Progenitor cell of endocrine pancreas (in vitro differentiated cells): ENCODE data around the gene TWF2. TPM values are rescaled to one million over a fixed set of nuclear protein-coding genes. Genes with fewer than 3 reads are reported as not detected.

Experiments
- DNase-seq: peaks from one replicate; pipeline ENCODE4 v3.0.0; 2021; ENCODE audit warnings: low spot score; ENCODE audit not compliant: unreplicated experiment
- H3K27ac Mint-ChIP-seq: 2 replicates; pipeline ENCODE4 v1.8.0; 2021; ENCODE audit warnings: mild to moderate bottlenecking, moderate library complexity, mixed read lengths
- H3K27me3 Mint-ChIP-seq: 2 replicates; pipeline ENCODE4 v1.8.0; 2021; ENCODE audit warnings: mixed read lengths
- H3K36me3 Mint-ChIP-seq: 2 replicates; pipeline ENCODE4 v1.8.0; 2022; ENCODE audit warnings: mixed read lengths; ENCODE audit not compliant: insufficient read depth
- H3K4me1 Mint-ChIP-seq: 2 replicates; pipeline ENCODE4 v1.8.0; 2021; ENCODE audit warnings: low read depth, mixed read lengths
- H3K4me3 Mint-ChIP-seq: 2 replicates; pipeline ENCODE4 v1.8.0; 2021; ENCODE audit warnings: low read depth, mild to moderate bottlenecking, moderate library complexity, mixed read lengths
- H3K9me3 Mint-ChIP-seq: 2 replicates; pipeline ENCODE4 v1.8.0; 2021; ENCODE audit warnings: low read depth, mixed read lengths
- CTCF ChIP-seq: fragments of 200-600 bp; sonication (generic); IDR thresholded peaks from one replicate; pipeline ENCODE4 v1.5.0; 2021; ENCODE audit warnings: antibody characterized with exemption, mild to moderate bottlenecking; ENCODE audit not compliant: unreplicated experiment
- total RNA-seq: library from RNA; stranded (reverse); gene quantifications from 2 replicates; pipeline ENCODE4 v1.2.1, GENCODE V29; 2021

The TWF2 gene
- total RNA-seq, 1 donor from 2014 or later: 27.6 TPM

GRCh38 chr3:52250122-52250521 is 11.2 kb upstream of the TWF2 start:
- TF ChIP-seq CTCF: no peak
- H3K27me3 Mint-ChIP-seq: peaks cover 16% of the 10 kb centered on the region
- no peak overlapping the region for H3K27ac Mint-ChIP-seq
- peaks cover 13% of the 10 kb centered on the region for H3K36me3 Mint-ChIP-seq
- H3K9me3 Mint-ChIP-seq: no peaks in the 10 kb centered on the region
- no peak overlapping the region for H3K4me3 Mint-ChIP-seq
- DNase-seq: no peak
- H3K4me1 Mint-ChIP-seq: no peaks in the 10 kb centered on the region

DNA sequence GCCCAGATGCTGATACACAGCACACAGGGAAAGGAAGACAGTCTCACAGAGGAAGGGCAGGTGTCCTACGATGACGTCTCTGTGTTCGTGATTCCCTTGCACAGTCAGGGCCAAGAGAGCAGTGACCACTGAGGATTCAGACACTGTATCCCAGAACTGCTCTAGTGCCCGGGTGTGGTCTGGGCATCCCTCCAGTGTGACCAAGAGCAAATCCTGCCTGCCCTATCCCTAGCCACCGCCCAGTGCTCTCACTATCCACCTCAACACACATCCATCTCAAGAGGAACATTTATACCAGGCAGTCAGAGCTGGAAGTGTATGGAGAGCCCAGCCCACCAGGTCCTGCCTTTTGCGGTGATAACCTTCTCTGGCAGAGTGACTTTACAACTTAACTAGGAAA is 10.7 kb upstream of the TWF2 start:
- TF ChIP-seq CTCF: no peak
- no peak for DNase-seq
- Mint-ChIP-seq H3K4me3 (no peak overlapping the region), H3K4me1 (no peaks in the 10 kb centered on the region), H3K36me3 (peaks cover 13% of the 10 kb centered on the region), H3K27ac (peak overlapping the region; percentile 65), H3K9me3 (no peaks in the 10 kb centered on the region), H3K27me3 (peaks cover 20% of the 10 kb centered on the region)

- Mint-ChIP-seq H3K36me3 (peaks cover 11% of the 10 kb centered on the region), H3K4me1 (no peaks in the 10 kb centered on the region), H3K27ac (peak overlapping the region; percentile 76), H3K4me3 (no peak overlapping the region), H3K9me3 (no peaks in the 10 kb centered on the region), H3K27me3 (peaks cover 26% of the 10 kb centered on the region)
- no peak for TF ChIP-seq CTCF
- no peak for DNase-seq
These were observed 10.0 kb upstream of the TWF2 start for GRCh38 chr3:52248816-52249547.

GRCh38 chr3:52248165-52248541 is 9.2 kb upstream of the TWF2 start:
- no peak for TF ChIP-seq CTCF

GRCh38 chr3:52247409-52248164 is 8.6 kb upstream of the TWF2 start:
- DNase-seq: no peak
- Mint-ChIP-seq H3K36me3 (peaks cover 6% of the 10 kb centered on the region), H3K4me3 (no peak overlapping the region), H3K27me3 (peaks cover 32% of the 10 kb centered on the region), H3K4me1 (no peaks in the 10 kb centered on the region), H3K9me3 (no peaks in the 10 kb centered on the region), H3K27ac (no peak overlapping the region)
- TF ChIP-seq CTCF: no peak

More at GRCh38 chr3:52248165-52248541, 9.2 kb upstream of the TWF2 start:
- H3K4me3 Mint-ChIP-seq: no peak overlapping the region
- H3K4me1 Mint-ChIP-seq: no peaks in the 10 kb centered on the region
- no peak for DNase-seq
- H3K36me3 Mint-ChIP-seq: peaks cover 8% of the 10 kb centered on the region
- no peaks in the 10 kb centered on the region for H3K9me3 Mint-ChIP-seq
- peaks cover 31% of the 10 kb centered on the region for H3K27me3 Mint-ChIP-seq
- no peak overlapping the region for H3K27ac Mint-ChIP-seq
